WERI-Rb-1 (cell line): Measurements from ENCODE around the gene C17orf67.

Experiments
- DNase-seq: peaks from one replicate; pipeline ENCODE4 v3.0.0-alpha.2; 2020
- H3K27ac ChIP-seq: fragments of 250-450 bp; sonication (Bioruptor Pico); 2 replicates; pipeline ENCODE4 v1.5.1; 2020; ENCODE audit warnings: mild to moderate bottlenecking, moderate library complexity
- H3K27me3 ChIP-seq: fragments of 250-450 bp; sonication (Bioruptor Pico); 2 replicates; pipeline ENCODE4 v1.5.1; 2021; ENCODE audit warnings: mild to moderate bottlenecking, low read depth, moderate library complexity; ENCODE audit not compliant: insufficient read depth, severe bottlenecking
- H3K36me3 ChIP-seq: fragments of 250-450 bp; sonication (Bioruptor Pico); 2 replicates; pipeline ENCODE4 v1.5.1; 2020; ENCODE audit warnings: mild to moderate bottlenecking, moderate library complexity
- H3K4me3 ChIP-seq: 2 replicates; pipeline ENCODE4 v1.5.1; 2011; ENCODE audit warnings: low read depth, mild to moderate bottlenecking, control low read depth, low read length
- H3K9me3 ChIP-seq: fragments of 250-450 bp; sonication (Bioruptor Pico); 2 replicates; pipeline ENCODE4 v1.5.1; 2021; ENCODE audit warnings: mild to moderate bottlenecking, moderate library complexity; ENCODE audit not compliant: severe bottlenecking
- TF ChIP-seq, protein P1 (sequence below): IDR thresholded peaks from 2 replicates; pipeline ENCODE4 v1.5.1; 2011; ENCODE audit warnings: low read depth, mild to moderate bottlenecking, control low read depth, inconsistent platforms, low read length

The C17orf67 gene

DNA sequence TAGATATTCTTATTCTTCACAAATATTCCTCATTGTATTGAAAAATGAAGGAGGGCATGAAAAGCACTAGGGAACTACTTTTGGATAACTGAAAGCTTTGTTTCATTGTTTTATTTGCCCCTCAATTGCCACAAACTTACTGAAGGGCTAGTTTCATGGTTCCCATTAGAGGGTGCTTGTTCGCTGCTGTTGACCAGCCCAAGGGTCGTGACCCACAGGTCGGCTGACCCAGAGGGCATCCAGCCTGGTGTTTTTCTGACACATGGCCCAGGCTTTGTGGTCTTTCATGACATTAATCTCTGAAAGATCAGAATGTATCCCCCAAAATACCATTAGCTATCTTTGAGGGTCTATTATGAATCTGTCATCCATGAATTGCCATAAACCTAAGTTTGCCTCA lies 30.3 kb upstream of the C17orf67 start:
- peaks cover 27% of the 10 kb centered on the region for H3K36me3 ChIP-seq
- DNase-seq, result no peak
- H3K4me3 ChIP-seq, result no peak overlapping the region
- H3K27ac ChIP-seq, result no peak overlapping the region
- H3K27me3 ChIP-seq, result no peaks in the 10 kb centered on the region
- no peaks in the 10 kb centered on the region for H3K9me3 ChIP-seq
- TF ChIP-seq, protein P1, sequence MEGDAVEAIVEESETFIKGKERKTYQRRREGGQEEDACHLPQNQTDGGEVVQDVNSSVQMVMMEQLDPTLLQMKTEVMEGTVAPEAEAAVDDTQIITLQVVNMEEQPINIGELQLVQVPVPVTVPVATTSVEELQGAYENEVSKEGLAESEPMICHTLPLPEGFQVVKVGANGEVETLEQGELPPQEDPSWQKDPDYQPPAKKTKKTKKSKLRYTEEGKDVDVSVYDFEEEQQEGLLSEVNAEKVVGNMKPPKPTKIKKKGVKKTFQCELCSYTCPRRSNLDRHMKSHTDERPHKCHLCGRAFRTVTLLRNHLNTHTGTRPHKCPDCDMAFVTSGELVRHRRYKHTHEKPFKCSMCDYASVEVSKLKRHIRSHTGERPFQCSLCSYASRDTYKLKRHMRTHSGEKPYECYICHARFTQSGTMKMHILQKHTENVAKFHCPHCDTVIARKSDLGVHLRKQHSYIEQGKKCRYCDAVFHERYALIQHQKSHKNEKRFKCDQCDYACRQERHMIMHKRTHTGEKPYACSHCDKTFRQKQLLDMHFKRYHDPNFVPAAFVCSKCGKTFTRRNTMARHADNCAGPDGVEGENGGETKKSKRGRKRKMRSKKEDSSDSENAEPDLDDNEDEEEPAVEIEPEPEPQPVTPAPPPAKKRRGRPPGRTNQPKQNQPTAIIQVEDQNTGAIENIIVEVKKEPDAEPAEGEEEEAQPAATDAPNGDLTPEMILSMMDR, result no peak

DNA sequence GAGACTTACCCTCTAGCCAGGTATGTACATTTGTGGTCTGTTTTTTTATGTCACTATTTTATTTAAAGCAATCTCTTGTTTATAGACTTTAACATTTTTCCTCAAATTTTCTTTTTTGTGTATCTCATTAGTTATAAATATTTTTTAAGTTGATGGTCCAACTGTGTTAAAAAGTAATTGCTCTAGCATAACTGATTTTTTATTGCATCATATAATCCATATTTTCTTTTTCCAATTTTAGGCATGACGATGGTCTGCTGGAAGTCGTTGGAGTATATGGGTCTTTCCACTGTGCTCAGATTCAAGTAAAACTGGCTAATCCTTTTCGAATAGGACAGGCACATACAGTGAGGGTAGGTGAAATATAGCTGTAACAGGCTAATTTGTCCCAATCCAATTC lies 28.2 kb upstream of the C17orf67 start:
- Histone ChIP-seq H3K36me3 (peaks cover 41% of the 10 kb centered on the region), H3K27me3 (no peaks in the 10 kb centered on the region), H3K27ac (no peak overlapping the region), H3K9me3 (no peaks in the 10 kb centered on the region), H3K4me3 (no peak overlapping the region)
- DNase-seq, result no peak
- TF ChIP-seq, protein P1, result no peak

DNA sequence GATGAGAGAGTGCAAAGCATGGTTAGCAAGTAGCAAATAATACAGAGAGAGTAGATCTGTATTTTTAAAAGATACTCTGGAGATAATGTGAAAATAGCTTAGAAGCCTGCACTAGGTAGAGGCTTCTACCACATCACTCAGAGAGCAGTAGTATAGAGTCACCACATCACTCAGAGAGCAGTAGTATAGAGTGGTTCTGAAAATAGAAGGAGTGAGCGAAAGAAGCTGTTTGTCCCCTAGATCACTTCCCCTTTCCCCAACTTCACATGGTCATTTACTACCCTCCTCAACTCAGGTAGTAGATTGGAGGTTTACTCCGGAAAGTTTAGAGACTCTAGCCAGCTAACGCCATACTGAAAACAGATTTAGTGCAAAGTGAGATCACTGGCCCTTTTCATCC lies 17.3 kb upstream of the C17orf67 start:
- Histone ChIP-seq H3K9me3 (no peaks in the 10 kb centered on the region), H3K4me3 (no peak overlapping the region), H3K27me3 (no peaks in the 10 kb centered on the region), H3K36me3 (peaks cover 47% of the 10 kb centered on the region), H3K27ac (no peak overlapping the region)
- TF ChIP-seq, protein P1, result no peak
- DNase-seq, result no peak

DNA sequence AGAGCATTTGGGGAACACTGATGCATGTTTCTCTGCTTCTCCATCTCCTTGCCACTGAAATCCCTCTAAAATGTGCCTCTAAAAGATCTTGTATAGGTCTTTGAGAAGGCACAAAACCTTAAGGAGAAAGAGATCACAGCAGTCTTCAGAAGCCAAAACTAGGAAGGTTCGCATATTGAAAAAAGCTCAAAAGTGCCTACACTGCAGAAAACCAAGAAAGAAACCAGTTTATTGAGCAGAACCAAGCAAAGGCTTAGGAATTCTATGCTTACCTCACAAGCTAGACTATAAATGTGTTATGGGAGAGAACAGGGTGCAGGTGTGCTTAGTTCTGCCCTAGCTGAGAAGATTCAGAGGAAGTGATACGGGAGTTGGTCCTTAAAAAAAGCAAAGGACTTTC lies 16.9 kb upstream of the C17orf67 start:
- DNase-seq, result no peak
- H3K36me3 ChIP-seq, result peaks cover 48% of the 10 kb centered on the region
- H3K27ac ChIP-seq, result no peak overlapping the region
- TF ChIP-seq, protein P1, result no peak
- no peaks in the 10 kb centered on the region for H3K27me3 ChIP-seq
- no peaks in the 10 kb centered on the region for H3K9me3 ChIP-seq
- H3K4me3 ChIP-seq, result no peak overlapping the region

DNA sequence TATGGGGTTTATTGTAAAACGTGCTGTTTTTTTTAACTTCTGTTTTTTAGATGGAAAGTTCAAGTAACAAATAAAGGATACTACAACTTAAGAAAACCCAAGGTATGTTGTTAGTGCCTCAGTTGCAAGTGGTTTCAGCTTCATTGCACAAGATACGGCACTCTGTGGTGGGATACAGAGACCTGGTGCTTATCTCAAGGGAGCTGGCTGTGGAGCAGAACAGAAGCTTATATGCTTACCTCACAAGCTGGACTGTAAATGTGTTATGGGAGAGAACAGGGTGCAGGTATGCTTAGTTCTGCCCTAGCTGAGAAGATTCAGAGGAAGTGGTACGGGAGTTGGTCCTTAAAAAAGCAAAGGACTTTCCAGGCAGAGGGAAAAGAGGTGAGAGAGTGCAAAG lies 15.4 kb upstream of the C17orf67 start:
- DNase-seq, result no peak
- no peak overlapping the region for H3K4me3 ChIP-seq
- TF ChIP-seq, protein P1, result no peak
- peaks cover 45% of the 10 kb centered on the region for H3K36me3 ChIP-seq
- no peaks in the 10 kb centered on the region for H3K9me3 ChIP-seq
- no peaks in the 10 kb centered on the region for H3K27me3 ChIP-seq
- H3K27ac ChIP-seq, result no peak overlapping the region

DNA sequence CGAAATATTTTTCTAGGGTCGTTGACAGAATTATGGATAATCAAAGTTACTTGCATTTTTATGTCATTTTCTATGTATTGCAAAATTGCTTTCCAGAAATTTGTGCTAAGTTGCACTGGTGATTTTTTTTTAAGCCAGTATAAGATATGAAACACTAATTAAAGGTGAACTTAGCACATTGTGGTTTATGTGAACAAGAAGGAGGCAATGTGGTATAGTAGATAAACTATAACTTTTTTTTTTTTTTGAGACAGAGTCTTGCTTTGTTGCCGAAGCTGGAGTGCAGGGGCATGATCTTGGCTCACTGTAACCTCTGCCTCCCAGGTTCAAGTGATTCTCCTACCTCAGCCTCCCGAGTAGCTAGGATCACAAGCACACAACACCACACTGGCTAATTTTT lies 13.4 kb upstream of the C17orf67 start:
- H3K4me3 ChIP-seq, result no peak overlapping the region
- H3K27ac ChIP-seq, result no peak overlapping the region
- no peaks in the 10 kb centered on the region for H3K9me3 ChIP-seq
- no peak for DNase-seq
- TF ChIP-seq, protein P1, result no peak
- peaks cover 40% of the 10 kb centered on the region for H3K36me3 ChIP-seq
- H3K27me3 ChIP-seq, result no peaks in the 10 kb centered on the region
